ENCODE results near the gene TRAF7. TPM values are rescaled to one million over a fixed set of nuclear protein-coding genes. Genes with fewer than 3 reads are reported as not detected.
"Not testable (repeated sequence)": the region's sequence is repeated elsewhere in the genome, so short reads cannot be mapped to it uniquely, and the experiment has no call there.

Gene TRAF7
- 82.2 and 85.5 TPM in 2 replicates for total RNA-seq
- long read RNA-seq, partial matches to known transcripts: 0 of 3 reads
- long read RNA-seq, other reads (novel, unspliced or antisense): 2 of 3 reads

- Mint-ChIP-seq H3K4me3 (peak within 1 kb of the TSS; percentile 93), H3K9me3 (no peaks in the 10 kb centered on the region), H3K27me3 (ENCODE audit: low read depth) (peaks cover 3% of the 10 kb centered on the region), H3K4me1 (peaks cover 55% of the 10 kb centered on the region), H3K36me3 (ENCODE audit: low read depth) (peaks cover 14% of the 10 kb centered on the region), H3K27ac (ENCODE audit: unreplicated experiment) (peak within 1 kb of the TSS; percentile 87)
- DNase-seq (ENCODE audit: low read depth, low spot score): peak; percentile 98
- no peak for TF ChIP-seq CTCF (conservative IDR thresholded peaks at IDR 0.05)
Measured at GRCh38 chr16:2155091-2155950, at the start of gene TRAF7. TSS of gene TRAF7 (plus strand) at chr16:2155782. CDS start at chr16:2163921, 8,139 bp downstream.

- not testable (repeated sequence) for H3K27ac Mint-ChIP-seq (ENCODE audit: unreplicated experiment); H3K27me3 Mint-ChIP-seq (ENCODE audit: low read depth); DNase-seq (ENCODE audit: low read depth, low spot score); H3K36me3 Mint-ChIP-seq (ENCODE audit: low read depth); H3K4me1 Mint-ChIP-seq; H3K4me3 Mint-ChIP-seq; H3K9me3 Mint-ChIP-seq
Measured at GRCh38 chr16:2106211-2106610, 49.4 kb upstream of the TRAF7 start.

- DNase-seq (ENCODE audit: low read depth, low spot score); H3K4me3 Mint-ChIP-seq; H3K4me1 Mint-ChIP-seq; H3K36me3 Mint-ChIP-seq (ENCODE audit: low read depth); H3K9me3 Mint-ChIP-seq; H3K27me3 Mint-ChIP-seq (ENCODE audit: low read depth); H3K27ac Mint-ChIP-seq (ENCODE audit: unreplicated experiment): not testable (repeated sequence)
Measured at GRCh38 chr16:2107121-2107790, 48.3 kb upstream of the TRAF7 start.

- not testable (repeated sequence) for H3K27ac Mint-ChIP-seq (ENCODE audit: unreplicated experiment); H3K36me3 Mint-ChIP-seq (ENCODE audit: low read depth)
Measured at GRCh38 chr16:2107791-2108125, 47.8 kb upstream of the TRAF7 start.

GRCh38 chr16:2108446-2109270, 46.9 kb upstream of the TRAF7 start:
- not testable (repeated sequence) for H3K36me3 Mint-ChIP-seq (ENCODE audit: low read depth); H3K9me3 Mint-ChIP-seq; H3K27ac Mint-ChIP-seq (ENCODE audit: unreplicated experiment); H3K4me1 Mint-ChIP-seq; DNase-seq (ENCODE audit: low read depth, low spot score); H3K27me3 Mint-ChIP-seq (ENCODE audit: low read depth); H3K4me3 Mint-ChIP-seq

More at GRCh38 chr16:2107791-2108125, 47.8 kb upstream of the TRAF7 start:
- H3K9me3 Mint-ChIP-seq; H3K4me1 Mint-ChIP-seq; H3K27me3 Mint-ChIP-seq (ENCODE audit: low read depth); DNase-seq (ENCODE audit: low read depth, low spot score); H3K4me3 Mint-ChIP-seq: not testable (repeated sequence)

- H3K9me3 Mint-ChIP-seq; H3K27me3 Mint-ChIP-seq (ENCODE audit: low read depth); H3K4me1 Mint-ChIP-seq; H3K4me3 Mint-ChIP-seq; H3K36me3 Mint-ChIP-seq (ENCODE audit: low read depth); H3K27ac Mint-ChIP-seq (ENCODE audit: unreplicated experiment); DNase-seq (ENCODE audit: low read depth, low spot score): not testable (repeated sequence)
Measured at GRCh38 chr16:2109271-2109580, 46.4 kb upstream of the TRAF7 start.

GRCh38 chr16:2109872-2110271, 45.7 kb upstream of the TRAF7 start:
- H3K27ac Mint-ChIP-seq (ENCODE audit: unreplicated experiment); H3K4me1 Mint-ChIP-seq; H3K27me3 Mint-ChIP-seq (ENCODE audit: low read depth); DNase-seq (ENCODE audit: low read depth, low spot score); H3K9me3 Mint-ChIP-seq; H3K36me3 Mint-ChIP-seq (ENCODE audit: low read depth); H3K4me3 Mint-ChIP-seq: not testable (repeated sequence)

GRCh38 chr16:2110332-2111008, 45.1 kb upstream of the TRAF7 start:
- not testable (repeated sequence) for H3K27ac Mint-ChIP-seq (ENCODE audit: unreplicated experiment); H3K27me3 Mint-ChIP-seq (ENCODE audit: low read depth); H3K4me3 Mint-ChIP-seq; H3K36me3 Mint-ChIP-seq (ENCODE audit: low read depth); H3K4me1 Mint-ChIP-seq; H3K9me3 Mint-ChIP-seq; DNase-seq (ENCODE audit: low read depth, low spot score)

- not testable (repeated sequence) for H3K4me1 Mint-ChIP-seq; H3K9me3 Mint-ChIP-seq; H3K27ac Mint-ChIP-seq (ENCODE audit: unreplicated experiment); DNase-seq (ENCODE audit: low read depth, low spot score); H3K36me3 Mint-ChIP-seq (ENCODE audit: low read depth); H3K27me3 Mint-ChIP-seq (ENCODE audit: low read depth); H3K4me3 Mint-ChIP-seq
Measured at GRCh38 chr16:2111009-2111353, 44.6 kb upstream of the TRAF7 start.

GRCh38 chr16:2111412-2112335, 43.9 kb upstream of the TRAF7 start:
- not testable (repeated sequence) for DNase-seq (ENCODE audit: low read depth, low spot score); H3K9me3 Mint-ChIP-seq; H3K4me3 Mint-ChIP-seq; H3K27ac Mint-ChIP-seq (ENCODE audit: unreplicated experiment); H3K4me1 Mint-ChIP-seq; H3K27me3 Mint-ChIP-seq (ENCODE audit: low read depth); H3K36me3 Mint-ChIP-seq (ENCODE audit: low read depth)

- not testable (repeated sequence) for H3K27me3 Mint-ChIP-seq (ENCODE audit: low read depth); H3K4me1 Mint-ChIP-seq; H3K4me3 Mint-ChIP-seq; DNase-seq (ENCODE audit: low read depth, low spot score); H3K36me3 Mint-ChIP-seq (ENCODE audit: low read depth); H3K9me3 Mint-ChIP-seq; H3K27ac Mint-ChIP-seq (ENCODE audit: unreplicated experiment)
Measured at GRCh38 chr16:2112539-2113106, 43.0 kb upstream of the TRAF7 start.
